ENCODE data around the gene FRMD4B.

DNA sequence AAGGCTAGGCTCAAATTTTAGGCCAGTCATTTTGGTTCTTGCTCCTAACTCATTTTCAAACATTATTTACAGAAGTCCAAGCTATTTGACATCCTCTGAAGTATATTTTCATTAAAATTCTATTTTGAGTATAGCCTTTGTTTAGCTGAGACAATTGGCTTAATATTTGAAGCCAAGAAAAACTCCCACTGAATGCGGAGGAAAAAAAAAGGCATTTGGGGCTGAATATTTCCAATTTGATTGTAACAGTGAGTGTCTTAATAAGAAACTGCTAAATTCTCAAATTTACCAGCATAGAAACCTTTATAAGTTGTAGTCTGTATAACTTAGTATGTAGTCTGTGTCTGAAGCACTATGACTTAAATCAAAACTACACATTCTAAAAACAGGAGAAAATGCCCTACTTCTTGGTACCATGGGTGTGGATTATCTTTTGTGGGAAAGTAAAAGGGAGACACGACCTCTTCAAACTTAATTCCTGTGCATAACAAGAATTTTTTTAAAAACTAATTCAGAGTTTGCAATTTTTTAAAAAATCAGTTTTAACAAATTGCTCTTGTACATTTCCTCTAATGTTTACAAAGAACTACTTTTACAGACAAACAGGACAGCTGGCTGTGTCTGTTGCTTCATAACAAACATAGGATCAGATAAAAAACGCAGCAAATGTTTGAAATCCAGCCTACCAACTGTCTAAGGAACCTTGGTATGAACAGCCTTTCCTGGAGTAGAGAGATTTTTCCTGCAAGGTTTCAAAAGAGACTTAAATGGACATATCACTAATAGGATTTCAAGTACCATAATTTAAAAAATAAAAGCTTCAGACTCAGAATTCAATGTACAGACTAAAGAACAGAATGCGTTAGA is 210.8 kb downstream of the FRMD4B start:
- TF ChIP-seq CTCF (IDR thresholded peaks at IDR 0.05; ENCODE audit: borderline replicate concordance, extremely low read depth, low read length, poor library complexity, severe bottlenecking) (no peak), EZH2 (IDR thresholded peaks at IDR 0.05; ENCODE audit: borderline replicate concordance, low read depth, low read length, severe bottlenecking) (no peak)

Data from DND-41 (cell line).